GM12872 (cell line): ENCODE data around the gene PTPRN2.

Experiments used
- TF ChIP-seq, protein P1 (sequence below): IDR thresholded peaks from 3 replicates; pipeline ENCODE4 v1.5.1; 2011; ENCODE audit warnings: low read depth, mild to moderate bottlenecking, low read length, moderate library complexity; ENCODE audit not compliant: insufficient read depth

PTPRN2 gene

GRCh38 chr7:157641866-157642265 lies 945.8 kb downstream of the PTPRN2 start:
- TF ChIP-seq, protein P1, sequence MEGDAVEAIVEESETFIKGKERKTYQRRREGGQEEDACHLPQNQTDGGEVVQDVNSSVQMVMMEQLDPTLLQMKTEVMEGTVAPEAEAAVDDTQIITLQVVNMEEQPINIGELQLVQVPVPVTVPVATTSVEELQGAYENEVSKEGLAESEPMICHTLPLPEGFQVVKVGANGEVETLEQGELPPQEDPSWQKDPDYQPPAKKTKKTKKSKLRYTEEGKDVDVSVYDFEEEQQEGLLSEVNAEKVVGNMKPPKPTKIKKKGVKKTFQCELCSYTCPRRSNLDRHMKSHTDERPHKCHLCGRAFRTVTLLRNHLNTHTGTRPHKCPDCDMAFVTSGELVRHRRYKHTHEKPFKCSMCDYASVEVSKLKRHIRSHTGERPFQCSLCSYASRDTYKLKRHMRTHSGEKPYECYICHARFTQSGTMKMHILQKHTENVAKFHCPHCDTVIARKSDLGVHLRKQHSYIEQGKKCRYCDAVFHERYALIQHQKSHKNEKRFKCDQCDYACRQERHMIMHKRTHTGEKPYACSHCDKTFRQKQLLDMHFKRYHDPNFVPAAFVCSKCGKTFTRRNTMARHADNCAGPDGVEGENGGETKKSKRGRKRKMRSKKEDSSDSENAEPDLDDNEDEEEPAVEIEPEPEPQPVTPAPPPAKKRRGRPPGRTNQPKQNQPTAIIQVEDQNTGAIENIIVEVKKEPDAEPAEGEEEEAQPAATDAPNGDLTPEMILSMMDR, result no peak

- TF ChIP-seq, protein P1, result no peak
Observed at GRCh38 chr7:157640144-157640543, 947.5 kb downstream of the PTPRN2 start.

- TF ChIP-seq, protein P1, result no peak
Observed at GRCh38 chr7:157638563-157638962, 949.1 kb downstream of the PTPRN2 start.

DNA sequence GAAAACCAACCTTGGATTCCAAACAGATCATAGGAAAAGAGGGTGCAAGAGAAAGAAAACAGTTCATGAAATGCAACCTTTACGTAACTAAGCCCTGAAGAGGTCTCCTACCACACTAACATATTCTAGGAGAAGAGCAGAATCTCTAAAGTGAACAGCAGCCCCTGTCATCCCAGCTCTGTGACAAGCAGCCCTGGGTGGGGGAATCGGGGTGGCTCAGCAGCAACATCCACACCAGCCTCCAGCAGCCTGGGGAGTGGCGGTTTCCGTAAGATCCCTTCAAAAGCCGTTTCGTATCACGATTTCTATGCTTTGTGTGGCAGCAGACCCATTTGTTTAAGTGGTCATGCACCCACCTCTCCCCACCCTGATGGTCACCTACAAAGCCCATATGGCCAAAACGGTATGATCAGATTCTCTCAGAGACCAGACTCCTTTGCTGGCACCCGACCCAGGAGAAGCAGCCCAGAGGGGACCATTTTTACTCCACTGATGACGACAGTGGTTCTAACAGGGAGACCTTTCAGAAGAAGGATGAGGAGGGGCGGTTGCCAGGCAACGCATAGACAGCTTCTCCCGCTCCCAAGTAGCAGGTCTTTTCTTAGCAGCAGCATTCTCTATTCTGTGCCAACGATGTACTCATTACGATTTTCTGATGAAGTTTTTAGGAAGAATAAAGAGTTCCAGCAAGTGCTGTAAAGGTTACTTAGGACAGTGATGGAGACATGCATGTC lies 950.2 kb downstream of the PTPRN2 start:
- TF ChIP-seq, protein P1, result no peak

GRCh38 chr7:157635669-157636068 lies 952.0 kb downstream of the PTPRN2 start:
- TF ChIP-seq, protein P1, result no peak

DNA sequence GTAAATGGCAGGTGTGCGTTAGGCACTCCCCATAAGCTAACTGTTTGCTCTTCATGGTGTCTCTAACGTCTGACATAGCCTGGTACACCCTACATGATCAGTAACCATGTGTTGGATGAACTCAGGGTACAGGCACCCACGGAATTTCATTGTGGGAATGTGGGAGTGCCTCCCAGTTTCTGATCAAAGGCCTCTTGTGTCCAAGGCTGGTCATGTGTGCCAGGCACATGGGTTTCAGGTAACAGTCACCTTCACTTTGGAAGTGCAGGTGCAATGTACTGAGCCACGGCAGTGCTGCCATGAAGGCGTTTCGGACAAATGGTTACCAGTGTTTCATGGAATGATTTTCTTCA lies 952.5 kb downstream of the PTPRN2 start:
- TF ChIP-seq, protein P1, result no peak

- TF ChIP-seq, protein P1, result no peak
Observed at GRCh38 chr7:157634401-157635147, 953.0 kb downstream of the PTPRN2 start.
